ENCODE data around the gene HSPA5.
"Not testable (repeated sequence)": the region's sequence is repeated elsewhere in the genome, so short reads cannot be mapped to it uniquely, and the experiment has no call there.

HSPA5 gene

GRCh38 chr9:125239631-125240597 is 1.2 kb downstream of the HSPA5 start:
- peaks cover 0 to 67% (median 47%) of the 10 kb centered on the region in 4 donors for H3K4me1 ChIP-seq
- H3K36me3 ChIP-seq, result peaks cover 36 to 48% (median 46%) of the 10 kb centered on the region in 3 donors
- intact Hi-C loops (cut with DNase I; ENCODE audit: low total_unique reads), result no loop called here
- no peaks in the 10 kb centered on the region for H3K9me3 ChIP-seq
- TF ChIP-seq CTCF (IDR thresholded peaks at IDR 0.05), result no peak
- H3K27me3 ChIP-seq, result no peaks in the 10 kb centered on the region
- DNase-seq, result no peak
- peak overlapping the region; percentile 90 to 94 for H3K4me3 ChIP-seq
- H3K27ac ChIP-seq, result peak overlapping the region; percentile 95 to 96

GRCh38 chr9:125238915-125239446 is 2.2 kb downstream of the HSPA5 start:
- Histone ChIP-seq H3K36me3 (peaks cover 36 to 53% (median 53%) of the 10 kb centered on the region in 3 donors), H3K4me3 (peak overlapping the region; percentile 90 to 94), H3K4me1 (peaks cover 0 to 71% (median 49%) of the 10 kb centered on the region in 4 donors), H3K27me3 (no peaks in the 10 kb centered on the region), H3K27ac (peak overlapping the region in 1 of 2 donors; percentile 96), H3K9me3 (no peaks in the 10 kb centered on the region)
- intact Hi-C loops (cut with DNase I; ENCODE audit: low total_unique reads), result no loop called here
- DNase-seq, result no peak
- TF ChIP-seq CTCF (IDR thresholded peaks at IDR 0.05), result no peak

GRCh38 chr9:125238127-125238914 is 2.8 kb downstream of the HSPA5 start:
- Histone ChIP-seq H3K36me3 (peaks cover 36 to 60% (median 60%) of the 10 kb centered on the region in 3 donors), H3K4me1 (peaks cover 0 to 71% (median 49%) of the 10 kb centered on the region in 4 donors)

GRCh38 chr9:125236520-125237159 is 4.5 kb downstream of the HSPA5 start:
- H3K4me3 ChIP-seq, H3K27ac ChIP-seq: not testable (repeated sequence)

More at GRCh38 chr9:125238127-125238914, 2.8 kb downstream of the HSPA5 start:
- no peak for TF ChIP-seq CTCF (IDR thresholded peaks at IDR 0.05)
- Histone ChIP-seq H3K27ac (no peak overlapping the region), H3K4me3 (peak overlapping the region in 1 of 2 donors; percentile 90), H3K27me3 (no peaks in the 10 kb centered on the region), H3K9me3 (no peaks in the 10 kb centered on the region)
- intact Hi-C loops (cut with DNase I; ENCODE audit: low total_unique reads), result no loop called here
- DNase-seq, result no peak

GRCh38 chr9:125235804-125236519 is 5.2 kb downstream of the HSPA5 start:
- DNase-seq, result no peak
- peak overlapping the region in 1 of 2 donors; percentile 1 for H3K27ac ChIP-seq
- TF ChIP-seq CTCF (IDR thresholded peaks at IDR 0.05), result no peak
- H3K4me3 ChIP-seq, result no peak overlapping the region
- no peaks in the 10 kb centered on the region for H3K27me3 ChIP-seq
- H3K9me3 ChIP-seq, result no peaks in the 10 kb centered on the region
- intact Hi-C loops (cut with DNase I; ENCODE audit: low total_unique reads), result no loop called here
- H3K4me1 ChIP-seq, result peaks cover 0 to 57% (median 42%) of the 10 kb centered on the region in 4 donors
- peaks cover 48 to 83% (median 61%) of the 10 kb centered on the region in 3 donors for H3K36me3 ChIP-seq

More at GRCh38 chr9:125236520-125237159, 4.5 kb downstream of the HSPA5 start:
- DNase-seq; H3K27me3 ChIP-seq; intact Hi-C loops (cut with DNase I; ENCODE audit: low total_unique reads); H3K9me3 ChIP-seq: not testable (repeated sequence)
- Histone ChIP-seq H3K4me1 (peaks cover 0 to 57% (median 42%) of the 10 kb centered on the region in 4 donors), H3K36me3 (peaks cover 43 to 76% (median 61%) of the 10 kb centered on the region in 3 donors)

GRCh38 chr9:125234099-125234498 is 7.0 kb downstream of the HSPA5 start:
- H3K4me3 ChIP-seq; H3K27ac ChIP-seq; DNase-seq; H3K9me3 ChIP-seq; intact Hi-C loops (cut with DNase I; ENCODE audit: low total_unique reads); H3K27me3 ChIP-seq: not testable (repeated sequence)
- Histone ChIP-seq H3K36me3 (peaks cover 42 to 95% (median 66%) of the 10 kb centered on the region in 3 donors), H3K4me1 (peaks cover 0 to 46% (median 31%) of the 10 kb centered on the region in 4 donors)
